SK-N-SH (cell line): Measurements from ENCODE around the gene PCIF1. TPM values are rescaled to one million over a fixed set of nuclear protein-coding genes. Genes with fewer than 3 reads are reported as not detected.

Experiments used
- CTCF ChIA-PET: fragments of 300-600, 350-600 bp; formaldehyde crosslinking; extraction: SDS; loops from one replicate; lab custom pipeline; 2021; lab: Yijun Ruan, JAX
- POLR2A ChIA-PET: fragments of 350-600 bp; sonication (Branson Sonifier 250); formaldehyde crosslinking; extraction: SDS; loops from one replicate; lab custom pipeline; 2020; ENCODE audit warnings: antibody characterized with exemption, inconsistent platforms; lab: Yijun Ruan, JAX
- DNase-seq: peaks from one replicate; pipeline ENCODE4 v3.0.0; 2012
- H2AFZ ChIP-seq: fragments of 200-600 bp; sonication (generic); 2 replicates; pipeline ENCODE4 v1.8.1; 2016; ENCODE audit warnings: antibody characterized with exemption, mild to moderate bottlenecking, low read depth
- H3F3A ChIP-seq: fragments of 200-600 bp; sonication (generic); replicated peaks from 2 replicates; pipeline ENCODE3; 2016; ENCODE audit warnings: antibody characterized with exemption, mild to moderate bottlenecking; ENCODE audit not compliant: insufficient read depth
- H3K27ac ChIP-seq, 2 experiments: fragments of 200-500 bp in 1 of 2; fragments of 200-600 bp in 1 of 2; sonication (Bioruptor generic) in 1 of 2; sonication (generic), shearing (Covaris generic) in 1 of 2; 2 replicates each; pipeline versions ENCODE4 v1.5.1 to v1.6.1; 2014 to 2016; ENCODE audit warnings: low read depth in 2 of 2, inconsistent platforms in 1 of 2, low read length in 1 of 2, mild to moderate bottlenecking in 1 of 2, mixed read lengths in 1 of 2
- H3K27me3 ChIP-seq: fragments of 200-600 bp; sonication (generic), shearing (Covaris generic); 2 replicates; pipeline ENCODE4 v1.6.1; 2016; ENCODE audit warnings: mixed run types; ENCODE audit not compliant: insufficient read depth
- H3K36me3 ChIP-seq, 2 experiments: fragments of 200-500 bp in 1 of 2; fragments of 200-600 bp in 1 of 2; sonication (Bioruptor generic) in 1 of 2; sonication (generic) in 1 of 2; replicated peaks in 1 of 2; 2 replicates each; pipeline versions ENCODE3 to v1.5.1; 2014 to 2016; ENCODE audit warnings: low read length in 1 of 2, mild to moderate bottlenecking in 1 of 2; ENCODE audit not compliant: insufficient read depth in 2 of 2, control insufficient read depth in 1 of 2
- H3K4me1 ChIP-seq, 2 experiments: fragments of 200-500 bp in 1 of 2; fragments of 200-600 bp in 1 of 2; sonication (Bioruptor generic) in 1 of 2; sonication (generic), shearing (Covaris generic) in 1 of 2; 2 replicates each; pipeline versions ENCODE4 v1.5.1 to v1.6.1; 2014 to 2016; ENCODE audit warnings: low read depth in 1 of 2, low read length in 1 of 2, mixed run types in 1 of 2; ENCODE audit not compliant: insufficient read depth in 2 of 2, control insufficient read depth in 1 of 2
- H3K4me2 ChIP-seq: fragments of 200-600 bp; sonication (generic), shearing (Covaris generic); 2 replicates; pipeline ENCODE4 v1.6.1; 2017; ENCODE audit warnings: mixed run types
- H3K4me3 ChIP-seq, 2 experiments: fragments of 200-500 bp in 1 of 2; fragments of 200-600 bp in 1 of 2; sonication (Bioruptor generic) in 1 of 2; sonication (generic), shearing (Covaris generic) in 1 of 2; 2 replicates each; pipeline versions ENCODE4 v1.5.1 to v1.8.1; 2014 to 2016; ENCODE audit warnings: low read depth in 2 of 2, inconsistent platforms in 1 of 2, low read length in 1 of 2, mild to moderate bottlenecking in 1 of 2, mixed read lengths in 1 of 2, moderate library complexity in 1 of 2
- H3K79me2 ChIP-seq: fragments of 200-600 bp; sonication (generic); 2 replicates; pipeline ENCODE4 v1.8.1; 2017; ENCODE audit warnings: mild to moderate bottlenecking; ENCODE audit not compliant: insufficient read depth
- H3K9ac ChIP-seq: fragments of 200-600 bp; sonication (generic); 2 replicates; pipeline ENCODE4 v1.6.1; 2017; ENCODE audit warnings: mixed run types
- H3K9me2 ChIP-seq: fragments of 200-600 bp; sonication (generic); 2 replicates; pipeline ENCODE4 v1.6.1; 2017; ENCODE audit warnings: mixed run types
- H3K9me3 ChIP-seq: fragments of 200-600 bp; sonication (generic); 2 replicates; pipeline ENCODE4 v1.6.1; 2017; ENCODE audit warnings: mixed run types, mild to moderate bottlenecking, moderate library complexity
- H4K20me1 ChIP-seq: fragments of 200-600 bp; sonication (generic); 2 replicates; pipeline ENCODE4 v1.6.1; 2017; ENCODE audit warnings: mild to moderate bottlenecking, mixed run types; ENCODE audit not compliant: insufficient read depth
- CHD2 ChIP-seq: fragments of 150-350 bp; IDR thresholded peaks from 2 replicates; pipeline ENCODE4 v1.6.1; 2018; ENCODE audit warnings: low read length; ENCODE audit not compliant: partially characterized antibody
- ELF1 ChIP-seq: IDR thresholded peaks from 2 replicates; pipeline ENCODE4 v1.4.0; 2012
- FOSL2 ChIP-seq: IDR thresholded peaks from 2 replicates; pipeline ENCODE4 v1.4.0; 2012; ENCODE audit warnings: low read depth, mild to moderate bottlenecking, moderate library complexity, borderline replicate concordance
- FOXM1 ChIP-seq: IDR thresholded peaks from 2 replicates; pipeline ENCODE4 v1.4.0; 2012; ENCODE audit warnings: low read depth, mild to moderate bottlenecking
- GABPA ChIP-seq: IDR thresholded peaks from 2 replicates; pipeline ENCODE4 v1.4.0; 2012; ENCODE audit warnings: low read depth, mild to moderate bottlenecking
- JUND ChIP-seq: IDR thresholded peaks from 2 replicates; pipeline ENCODE4 v1.4.0; 2012
- MXI1 ChIP-seq: IDR thresholded peaks from 2 replicates; pipeline ENCODE4 v1.6.1; 2012; ENCODE audit warnings: mild to moderate bottlenecking, low read depth, low read length, improper control_type of control experiment
- NRF1 ChIP-seq: IDR thresholded peaks from 2 replicates; pipeline ENCODE4 v1.6.1; 2012; ENCODE audit warnings: low read depth, mild to moderate bottlenecking, low read length
- POLR2AphosphoS5 ChIP-seq: IDR thresholded peaks from 2 replicates; pipeline ENCODE4 v1.6.1; 2012; ENCODE audit warnings: low read depth, low read length
- RCOR1 ChIP-seq: fragments of 150-350 bp; IDR thresholded peaks from 2 replicates; pipeline ENCODE4 v1.6.1; 2017; ENCODE audit warnings: antibody characterized with exemption, low read length
- RFX5 ChIP-seq: IDR thresholded peaks from 2 replicates; pipeline ENCODE4 v1.6.1; 2012; ENCODE audit warnings: mild to moderate bottlenecking, improper control_type of control experiment, low read length
- SIN3A ChIP-seq: IDR thresholded peaks from 2 replicates; pipeline ENCODE4 v1.6.1; 2012; ENCODE audit warnings: low read depth, mild to moderate bottlenecking, low read length, moderate library complexity, borderline replicate concordance
- TAF1 ChIP-seq: IDR thresholded peaks from 2 replicates; pipeline ENCODE4 v1.6.1; 2012; ENCODE audit warnings: low read depth, mild to moderate bottlenecking, low read length, moderate library complexity, borderline replicate concordance
- TEAD4 ChIP-seq: IDR thresholded peaks from 2 replicates; pipeline ENCODE4 v1.4.0; 2012; ENCODE audit warnings: mild to moderate bottlenecking, borderline replicate concordance; ENCODE audit not compliant: insufficient read depth
- WGBS: methylation state at CpG from one replicate; pipeline ENCODE4 v1.1.6; 2017; ENCODE audit warnings: low lambda C conversion rate; 5-methylcytosine and 5-hydroxymethylcytosine counted together
- polyA plus RNA-seq, 3 experiments: library from polyadenylated mRNA; depleted of rRNA; stranded (reverse); fragments of >200 nt; gene quantifications; 2 replicates each; pipeline ENCODE4 v1.2.3, GENCODE V29; 2012
- TF ChIP-seq, protein P1 (sequence below): IDR thresholded peaks from 2 replicates; pipeline ENCODE4 v1.4.0; 2012; ENCODE audit warnings: low read depth, borderline replicate concordance
- TF ChIP-seq, protein P2 (sequence below): fragments of 150-350 bp; IDR thresholded peaks from 2 replicates; pipeline ENCODE4 v1.6.1; 2017; ENCODE audit warnings: antibody characterized with exemption, low read length, low read depth, borderline replicate concordance
- TF ChIP-seq, protein P3 (sequence below): IDR thresholded peaks from 2 replicates; pipeline ENCODE4 v1.4.0; 2012; ENCODE audit warnings: low read depth
- TF ChIP-seq, protein P4 (sequence below): IDR thresholded peaks from 2 replicates; pipeline ENCODE4 v1.6.1; 2012; ENCODE audit warnings: mild to moderate bottlenecking, low read depth, low read length, moderate library complexity

The PCIF1 gene
- polyA plus RNA-seq, 1 of the 3 experiments (the other 2 are of a cell fraction): 23.1 TPM

DNA sequence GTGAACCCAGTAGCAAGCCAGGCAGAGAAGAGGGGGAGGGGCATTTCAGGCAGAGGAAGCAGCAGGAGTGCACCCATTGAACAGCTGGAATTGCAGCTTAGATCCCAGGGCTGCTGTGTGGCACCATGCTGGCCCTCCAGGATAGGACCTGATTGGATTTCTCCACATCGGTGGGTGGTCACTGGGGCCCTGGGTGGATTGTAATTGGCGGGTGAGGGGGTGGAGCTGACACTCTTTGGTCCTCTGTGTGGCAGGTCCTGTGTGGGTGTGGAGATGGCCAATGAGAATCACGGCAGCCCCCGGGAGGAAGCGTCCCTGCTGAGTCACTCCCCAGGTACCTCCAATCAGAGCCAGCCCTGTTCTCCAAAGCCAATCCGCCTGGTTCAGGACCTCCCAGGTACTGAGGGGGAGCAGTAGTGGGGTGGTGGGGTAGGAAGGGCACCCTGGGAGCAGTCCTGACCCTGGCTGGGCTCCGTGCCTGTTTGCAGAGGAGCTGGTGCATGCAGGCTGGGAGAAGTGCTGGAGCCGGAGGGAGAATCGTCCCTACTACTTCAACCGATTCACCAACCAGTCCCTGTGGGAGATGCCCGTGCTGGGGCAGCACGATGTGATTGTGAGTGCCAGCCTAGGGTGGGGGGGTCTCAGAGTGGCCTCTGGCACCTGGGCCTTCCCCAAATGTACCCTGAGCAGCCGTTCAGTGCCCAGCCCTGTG is 4.4 kb downstream of the PCIF1 start:
- H3K9ac ChIP-seq: no peak overlapping the region
- 95% methylated on average over 10 of the region's 13 CpGs for WGBS
- no peak overlapping the region for H3K4me2 ChIP-seq
- H3K4me3 ChIP-seq: no peak overlapping the region
- POLR2A ChIA-PET: interaction anchor here (1.7 kb wide), 1 partner anchor 10 kb away, joined by 6 read pairs; no protein-coding TSS in a partner anchor
- peaks cover 4 to 19% of the 10 kb centered on the region in 2 experiments; a peak in 3 of 4 replicates for H3K4me1 ChIP-seq
- CTCF ChIA-PET: interaction anchor here (0.9 to 5.0 kb wide), 4 partner anchors 25 to 140 kb away, joined by 3 to 24 read pairs (median 4); no protein-coding TSS in a partner anchor
- no peaks in the 10 kb centered on the region for H3K9me3 ChIP-seq
- TF ChIP-seq TEAD4: no peak
- TF ChIP-seq JUND: no peak
- TF ChIP-seq, protein P1, sequence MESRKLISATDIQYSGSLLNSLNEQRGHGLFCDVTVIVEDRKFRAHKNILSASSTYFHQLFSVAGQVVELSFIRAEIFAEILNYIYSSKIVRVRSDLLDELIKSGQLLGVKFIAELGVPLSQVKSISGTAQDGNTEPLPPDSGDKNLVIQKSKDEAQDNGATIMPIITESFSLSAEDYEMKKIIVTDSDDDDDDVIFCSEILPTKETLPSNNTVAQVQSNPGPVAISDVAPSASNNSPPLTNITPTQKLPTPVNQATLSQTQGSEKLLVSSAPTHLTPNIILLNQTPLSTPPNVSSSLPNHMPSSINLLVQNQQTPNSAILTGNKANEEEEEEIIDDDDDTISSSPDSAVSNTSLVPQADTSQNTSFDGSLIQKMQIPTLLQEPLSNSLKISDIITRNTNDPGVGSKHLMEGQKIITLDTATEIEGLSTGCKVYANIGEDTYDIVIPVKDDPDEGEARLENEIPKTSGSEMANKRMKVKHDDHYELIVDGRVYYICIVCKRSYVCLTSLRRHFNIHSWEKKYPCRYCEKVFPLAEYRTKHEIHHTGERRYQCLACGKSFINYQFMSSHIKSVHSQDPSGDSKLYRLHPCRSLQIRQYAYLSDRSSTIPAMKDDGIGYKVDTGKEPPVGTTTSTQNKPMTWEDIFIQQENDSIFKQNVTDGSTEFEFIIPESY: no peak
- TF ChIP-seq, protein P2, sequence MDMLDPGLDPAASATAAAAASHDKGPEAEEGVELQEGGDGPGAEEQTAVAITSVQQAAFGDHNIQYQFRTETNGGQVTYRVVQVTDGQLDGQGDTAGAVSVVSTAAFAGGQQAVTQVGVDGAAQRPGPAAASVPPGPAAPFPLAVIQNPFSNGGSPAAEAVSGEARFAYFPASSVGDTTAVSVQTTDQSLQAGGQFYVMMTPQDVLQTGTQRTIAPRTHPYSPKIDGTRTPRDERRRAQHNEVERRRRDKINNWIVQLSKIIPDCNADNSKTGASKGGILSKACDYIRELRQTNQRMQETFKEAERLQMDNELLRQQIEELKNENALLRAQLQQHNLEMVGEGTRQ: no peak
- no peak for TF ChIP-seq CHD2
- TF ChIP-seq, protein P3, sequence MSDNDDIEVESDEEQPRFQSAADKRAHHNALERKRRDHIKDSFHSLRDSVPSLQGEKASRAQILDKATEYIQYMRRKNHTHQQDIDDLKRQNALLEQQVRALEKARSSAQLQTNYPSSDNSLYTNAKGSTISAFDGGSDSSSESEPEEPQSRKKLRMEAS: no peak
- TF ChIP-seq GABPA: no peak
- TF ChIP-seq NRF1: no peak
- no peak for TF ChIP-seq FOSL2
- TF ChIP-seq ELF1: no peak
- TF ChIP-seq RCOR1: no peak
- TF ChIP-seq FOXM1: no peak
- no peak for TF ChIP-seq RFX5
- TF ChIP-seq, protein P4, sequence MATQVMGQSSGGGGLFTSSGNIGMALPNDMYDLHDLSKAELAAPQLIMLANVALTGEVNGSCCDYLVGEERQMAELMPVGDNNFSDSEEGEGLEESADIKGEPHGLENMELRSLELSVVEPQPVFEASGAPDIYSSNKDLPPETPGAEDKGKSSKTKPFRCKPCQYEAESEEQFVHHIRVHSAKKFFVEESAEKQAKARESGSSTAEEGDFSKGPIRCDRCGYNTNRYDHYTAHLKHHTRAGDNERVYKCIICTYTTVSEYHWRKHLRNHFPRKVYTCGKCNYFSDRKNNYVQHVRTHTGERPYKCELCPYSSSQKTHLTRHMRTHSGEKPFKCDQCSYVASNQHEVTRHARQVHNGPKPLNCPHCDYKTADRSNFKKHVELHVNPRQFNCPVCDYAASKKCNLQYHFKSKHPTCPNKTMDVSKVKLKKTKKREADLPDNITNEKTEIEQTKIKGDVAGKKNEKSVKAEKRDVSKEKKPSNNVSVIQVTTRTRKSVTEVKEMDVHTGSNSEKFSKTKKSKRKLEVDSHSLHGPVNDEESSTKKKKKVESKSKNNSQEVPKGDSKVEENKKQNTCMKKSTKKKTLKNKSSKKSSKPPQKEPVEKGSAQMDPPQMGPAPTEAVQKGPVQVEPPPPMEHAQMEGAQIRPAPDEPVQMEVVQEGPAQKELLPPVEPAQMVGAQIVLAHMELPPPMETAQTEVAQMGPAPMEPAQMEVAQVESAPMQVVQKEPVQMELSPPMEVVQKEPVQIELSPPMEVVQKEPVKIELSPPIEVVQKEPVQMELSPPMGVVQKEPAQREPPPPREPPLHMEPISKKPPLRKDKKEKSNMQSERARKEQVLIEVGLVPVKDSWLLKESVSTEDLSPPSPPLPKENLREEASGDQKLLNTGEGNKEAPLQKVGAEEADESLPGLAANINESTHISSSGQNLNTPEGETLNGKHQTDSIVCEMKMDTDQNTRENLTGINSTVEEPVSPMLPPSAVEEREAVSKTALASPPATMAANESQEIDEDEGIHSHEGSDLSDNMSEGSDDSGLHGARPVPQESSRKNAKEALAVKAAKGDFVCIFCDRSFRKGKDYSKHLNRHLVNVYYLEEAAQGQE: no peak
- TF ChIP-seq MXI1: no peak
- no peak for TF ChIP-seq POLR2AphosphoS5
- no peak for TF ChIP-seq TAF1
- TF ChIP-seq SIN3A: no peak
- H2AFZ ChIP-seq: no peak overlapping the region
- H3K27me3 ChIP-seq: no peaks in the 10 kb centered on the region
- peaks cover 46 to 53% of the 10 kb centered on the region in 2 experiments for H3K36me3 ChIP-seq
- H3K27ac ChIP-seq: no peak overlapping the region
- no peaks in the 10 kb centered on the region for H3K9me2 ChIP-seq
- peaks cover 14% of the 10 kb centered on the region; the same call in 1 of the 2 replicates for H4K20me1 ChIP-seq
- peaks cover 10% of the 10 kb centered on the region for H3F3A ChIP-seq
- no peak for DNase-seq
- H3K79me2 ChIP-seq: peaks cover 46% of the 10 kb centered on the region
